H9 (cell line): ENCODE data around the gene B4GALT1. TPM values are rescaled to one million over a fixed set of nuclear protein-coding genes. Genes with fewer than 3 reads are reported as not detected.
A peak's percentile ranks its signal among the peaks of the same experiment; 100 is the strongest.

Experiments
- DNase-seq: peaks from one replicate; pipeline ENCODE4 v3.0.0-alpha.2; 2017
- H2AFZ ChIP-seq: one replicate; pipeline ENCODE4 v1.6.1; 2013; ENCODE audit warnings: mild to moderate bottlenecking, low read length, control low read depth, moderate library complexity
- H2AK5ac ChIP-seq: 2 replicates; pipeline ENCODE4 v1.6.1; 2013; ENCODE audit warnings: low read length, control low read depth, mixed read lengths; ENCODE audit not compliant: insufficient read length
- H2BK120ac ChIP-seq: one replicate; pipeline ENCODE4 v1.6.1; 2013; ENCODE audit warnings: low read depth, mild to moderate bottlenecking, low read length, control low read depth, inconsistent platforms; ENCODE audit not compliant: poor library complexity, severe bottlenecking
- H2BK12ac ChIP-seq: 2 replicates; pipeline ENCODE4 v1.6.1; 2013; ENCODE audit warnings: low read length, control low read depth, mixed read lengths, low read depth; ENCODE audit not compliant: insufficient read length
- H2BK15ac ChIP-seq: 2 replicates; pipeline ENCODE4 v1.6.1; 2013; ENCODE audit warnings: low read depth, low read length, control low read depth
- H2BK20ac ChIP-seq: one replicate; pipeline ENCODE4 v1.6.1; 2013; ENCODE audit warnings: low read depth, mild to moderate bottlenecking, low read length, control low read depth, inconsistent platforms; ENCODE audit not compliant: poor library complexity, severe bottlenecking
- H2BK5ac ChIP-seq: 2 replicates; pipeline ENCODE4 v1.6.1; 2013; ENCODE audit warnings: low read length, control low read depth, mixed read lengths; ENCODE audit not compliant: insufficient read length
- H3K14ac ChIP-seq: 2 replicates; pipeline ENCODE4 v1.6.1; 2013; ENCODE audit warnings: low read length, control low read depth; ENCODE audit not compliant: insufficient read depth
- H3K18ac ChIP-seq: 2 replicates; pipeline ENCODE4 v1.6.1; 2013; ENCODE audit warnings: low read depth, mild to moderate bottlenecking, mixed read lengths, low read length, control low read depth; ENCODE audit not compliant: insufficient read length
- H3K23ac ChIP-seq: 2 replicates; pipeline ENCODE4 v1.6.1; 2013; ENCODE audit warnings: low read length, control low read depth, mixed read lengths, low read depth; ENCODE audit not compliant: insufficient read length
- H3K23me2 ChIP-seq: 2 replicates; pipeline ENCODE4 v1.6.1; 2013; ENCODE audit warnings: low read depth, mild to moderate bottlenecking, mixed read lengths, low read length, control low read depth; ENCODE audit not compliant: insufficient read length, poor library complexity, severe bottlenecking
- H3K27ac ChIP-seq: 2 replicates; pipeline ENCODE4 v1.5.1; 2013; ENCODE audit warnings: low read length, control low read depth, mixed read lengths, low read depth; ENCODE audit not compliant: insufficient read length
- H3K27me3 ChIP-seq: 2 replicates; pipeline ENCODE4 v1.6.1; 2013; ENCODE audit warnings: low read length, control low read depth, inconsistent platforms; ENCODE audit not compliant: insufficient read depth
- H3K4ac ChIP-seq: 2 replicates; pipeline ENCODE4 v1.6.1; 2013; ENCODE audit warnings: low read depth, mild to moderate bottlenecking, control low read depth, inconsistent platforms, low read length, moderate library complexity
- H3K4me1 ChIP-seq: 2 replicates; pipeline ENCODE4 v1.6.1; 2013; ENCODE audit warnings: low read length, control low read depth, inconsistent platforms; ENCODE audit not compliant: insufficient read depth
- H3K4me2 ChIP-seq: 2 replicates; pipeline ENCODE4 v1.6.1; 2013; ENCODE audit warnings: low read length, control low read depth, mixed read lengths; ENCODE audit not compliant: insufficient read length, insufficient read depth
- H3K56ac ChIP-seq: 2 replicates; pipeline ENCODE4 v1.6.1; 2013; ENCODE audit warnings: low read depth, mild to moderate bottlenecking, mixed read lengths, low read length, control low read depth; ENCODE audit not compliant: insufficient read length
- H3K79me1 ChIP-seq: 2 replicates; pipeline ENCODE4 v1.6.1; 2013; ENCODE audit warnings: low read depth, mild to moderate bottlenecking, moderate library complexity, low read length, control low read depth, inconsistent platforms; ENCODE audit not compliant: insufficient read depth, poor library complexity, severe bottlenecking
- H3K79me2 ChIP-seq: 2 replicates; pipeline ENCODE4 v1.6.1; 2013; ENCODE audit warnings: low read length, control low read depth, inconsistent platforms; ENCODE audit not compliant: insufficient read depth
- H3K9ac ChIP-seq: 2 replicates; pipeline ENCODE4 v1.6.1; 2013; ENCODE audit warnings: low read length, control low read depth, mixed read lengths; ENCODE audit not compliant: insufficient read length; ENCODE audit errors: extremely low read depth
- H3K9me3 ChIP-seq: one replicate; pipeline ENCODE4 v1.6.1; 2013; ENCODE audit warnings: low read depth, low read length, inconsistent platforms; ENCODE audit not compliant: control insufficient read depth
- H3T11ph ChIP-seq: one replicate; pipeline ENCODE4 v1.6.1; 2013; ENCODE audit warnings: mild to moderate bottlenecking, low read length, control low read depth, inconsistent platforms
- H4K20me1 ChIP-seq: one replicate; pipeline ENCODE4 v1.6.1; 2013; ENCODE audit not compliant: control insufficient read depth, insufficient read length, insufficient read depth
- H4K5ac ChIP-seq: 2 replicates; pipeline ENCODE4 v1.6.1; 2013; ENCODE audit warnings: low read depth, mild to moderate bottlenecking, mixed read lengths, low read length, control low read depth; ENCODE audit not compliant: insufficient read length
- H4K8ac ChIP-seq: replicated peaks from 2 replicates; pipeline ENCODE4 v1.6.1; 2013; ENCODE audit warnings: low read length, control low read depth, mixed read lengths, low read depth; ENCODE audit not compliant: insufficient read length
- H4K91ac ChIP-seq: 2 replicates; pipeline ENCODE4 v1.6.1; 2013; ENCODE audit warnings: low read depth, mild to moderate bottlenecking, moderate library complexity, mixed read lengths, low read length, control low read depth; ENCODE audit not compliant: insufficient read length
- H3K27ac Mint-ChIP-seq, 3 experiments: 2 replicates in 2 of 3; 3 replicates in 1 of 3; pipeline ENCODE4 v1.8.0; 2020 to 2021; ENCODE audit warnings: mixed read lengths in 3 of 3, mild to moderate bottlenecking in 1 of 3, moderate library complexity in 1 of 3
- H3K27me3 Mint-ChIP-seq: 2 replicates; pipeline ENCODE4 v1.8.0; 2021; ENCODE audit warnings: low read depth, mild to moderate bottlenecking, moderate library complexity, mixed read lengths
- H3K36me3 Mint-ChIP-seq, 3 experiments: 2 replicates in 2 of 3; 3 replicates in 1 of 3; pipeline ENCODE4 v1.8.0; 2020 to 2021; ENCODE audit warnings: low read depth in 3 of 3, mixed read lengths in 3 of 3; ENCODE audit not compliant: insufficient read depth in 1 of 3
- H3K4me1 Mint-ChIP-seq, 2 experiments: 2 replicates each; pipeline ENCODE4 v1.8.0; 2020; ENCODE audit warnings: mixed read lengths in 2 of 2
- H3K4me3 Mint-ChIP-seq, 2 experiments: 2 replicates in 1 of 2; 3 replicates in 1 of 2; pipeline ENCODE4 v1.8.0; 2020 to 2021; ENCODE audit warnings: mild to moderate bottlenecking in 2 of 2, mixed read lengths in 2 of 2, moderate library complexity in 1 of 2
- H3K9me3 Mint-ChIP-seq, 2 experiments: 2 replicates in 1 of 2; 3 replicates in 1 of 2; pipeline ENCODE4 v1.8.0; 2020; ENCODE audit warnings: mild to moderate bottlenecking in 2 of 2, mixed read lengths in 2 of 2, moderate library complexity in 1 of 2
- CTCF ChIP-seq: fragments of 200-600 bp; sonication (generic); conservative IDR thresholded peaks from 3 replicates; pipeline ENCODE4 v1.8.0; 2021; ENCODE audit warnings: antibody characterized with exemption, mild to moderate bottlenecking
- WGBS: extraction: QIAGEN DNeasy Blood & Tissue Kit; methylation state at CpG from one replicate; pipeline ENCODE4 v1.1.7; 2013; ENCODE audit warnings: missing lambda C conversion rate, low lambda C conversion rate, mixed read lengths; ENCODE audit not compliant: insufficient read length; ENCODE audit errors: extremely low coverage; 5-methylcytosine and 5-hydroxymethylcytosine counted together
- total RNA-seq: library from RNA; stranded (reverse); gene quantifications from 2 replicates; pipeline ENCODE4 v1.2.1, GENCODE V29; 2021

Gene B4GALT1
- total RNA-seq, 1 experiment from 2014 or later, result 15.3 TPM

GRCh38 chr9:33107762-33108161, 59.4 kb downstream of the B4GALT1 start:
- H3K79me1 ChIP-seq, result no peaks in the 10 kb centered on the region
- Mint-ChIP-seq H3K4me3 (no peak overlapping the region), H3K4me1 (peaks cover 28 to 41% of the 10 kb centered on the region in 2 experiments), H3K36me3 (no peaks in the 10 kb centered on the region), H3K27me3 (no peaks in the 10 kb centered on the region; the same call in 1 of the 2 replicates), H3K27ac (0 out of 7 replicates have a peak overlapping the region, but pooled peaks of 1 of the 3 experiments have one; percentile 76), H3K9me3 (no peaks in the 10 kb centered on the region)
- H4K8ac ChIP-seq, result no peak overlapping the region
- H3K23me2 ChIP-seq, result no peaks in the 10 kb centered on the region
- no peaks in the 10 kb centered on the region for H3K9me3 ChIP-seq
- H2BK20ac ChIP-seq, result no peak overlapping the region
- no peak overlapping the region for H2BK5ac ChIP-seq
- H3K27ac ChIP-seq, result no peak overlapping the region
- no peaks in the 10 kb centered on the region; the same call in 1 of the 2 replicates for H3K4me1 ChIP-seq
- H3K4me2 ChIP-seq, result no peak overlapping the region
- no peak overlapping the region for H4K5ac ChIP-seq
- TF ChIP-seq CTCF, result no peak
- H2BK120ac ChIP-seq, result no peak overlapping the region
- no peak for DNase-seq
- H3K4ac ChIP-seq, result no peak overlapping the region
- no peak overlapping the region for H3K18ac ChIP-seq
- H3K56ac ChIP-seq, result no peak overlapping the region
- no CpG with 5 or more reads among the region's 5 CpGs for WGBS
- no peak overlapping the region for H2BK15ac ChIP-seq
- H3K79me2 ChIP-seq, result no peaks in the 10 kb centered on the region
- H2AFZ ChIP-seq, result no peak overlapping the region
- no peak overlapping the region for H2AK5ac ChIP-seq
- H3K27me3 ChIP-seq, result no peaks in the 10 kb centered on the region
- H3K9ac ChIP-seq, result no peak overlapping the region
- no peak overlapping the region for H3T11ph ChIP-seq
- H3K14ac ChIP-seq, result no peak overlapping the region
- H3K23ac ChIP-seq, result no peak overlapping the region
- no peak overlapping the region for H4K91ac ChIP-seq
- no peaks in the 10 kb centered on the region for H4K20me1 ChIP-seq
- no peak overlapping the region for H2BK12ac ChIP-seq
